ENCODE results near the gene RFX1.
A peak's percentile ranks its signal among the peaks of the same experiment; 100 is the strongest.

The RFX1 gene

DNA sequence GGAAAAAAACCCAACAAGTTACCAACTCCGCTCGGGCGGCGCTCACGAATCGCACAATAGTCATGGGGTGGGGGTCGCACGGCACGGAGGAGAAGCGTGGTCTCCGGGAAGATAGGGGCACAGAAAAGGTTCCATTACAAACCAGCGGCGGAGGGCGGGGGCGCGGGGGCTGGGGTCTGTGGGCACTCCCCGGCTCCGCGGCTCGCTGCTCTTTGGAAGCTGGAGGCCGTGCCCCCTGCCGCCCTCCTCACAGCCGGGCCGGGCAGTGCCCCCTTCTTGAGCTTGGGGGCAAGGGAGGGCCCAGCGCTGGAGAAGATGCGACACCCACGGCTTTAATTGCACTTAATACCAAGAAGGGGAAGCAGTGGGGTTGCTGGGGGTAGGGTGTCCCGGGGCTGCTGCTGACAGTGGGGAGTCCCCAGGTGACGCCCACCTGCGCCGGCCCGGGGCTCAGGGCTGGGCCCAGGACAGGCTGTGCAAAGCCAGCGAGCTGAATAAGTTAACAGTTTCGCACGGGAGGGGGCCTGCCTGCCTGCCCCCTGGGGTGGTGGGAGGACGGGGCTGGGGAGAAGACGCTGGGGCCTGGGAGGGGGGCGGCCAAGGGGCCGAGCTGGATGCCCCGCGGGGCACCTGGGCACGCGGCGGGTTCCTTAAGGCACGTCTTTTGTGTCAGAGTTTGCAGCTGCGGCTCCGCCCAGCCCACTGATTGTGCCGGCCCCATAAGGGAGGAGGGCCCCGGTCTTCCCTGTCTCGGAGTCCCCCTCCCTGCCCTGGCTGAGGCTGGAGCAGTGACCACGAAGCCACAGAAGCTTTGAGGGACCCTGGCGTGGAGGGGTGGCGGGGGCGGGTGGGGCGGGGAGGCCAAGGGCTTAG is 44.1 kb downstream of the RFX1 start:
- Mint-ChIP-seq H3K9me3 (no peaks in the 10 kb centered on the region), H3K27me3 (no peaks in the 10 kb centered on the region), H3K4me1 (ENCODE audit: low read depth) (peaks cover 2% of the 10 kb centered on the region), H3K4me3 (no peak overlapping the region), H3K27ac (no peak overlapping the region), H3K36me3 (ENCODE audit: low read depth) (peaks cover 100% of the 10 kb centered on the region)
- intact Hi-C loops (cut with micrococcal nuclease): no loop called here

DNA sequence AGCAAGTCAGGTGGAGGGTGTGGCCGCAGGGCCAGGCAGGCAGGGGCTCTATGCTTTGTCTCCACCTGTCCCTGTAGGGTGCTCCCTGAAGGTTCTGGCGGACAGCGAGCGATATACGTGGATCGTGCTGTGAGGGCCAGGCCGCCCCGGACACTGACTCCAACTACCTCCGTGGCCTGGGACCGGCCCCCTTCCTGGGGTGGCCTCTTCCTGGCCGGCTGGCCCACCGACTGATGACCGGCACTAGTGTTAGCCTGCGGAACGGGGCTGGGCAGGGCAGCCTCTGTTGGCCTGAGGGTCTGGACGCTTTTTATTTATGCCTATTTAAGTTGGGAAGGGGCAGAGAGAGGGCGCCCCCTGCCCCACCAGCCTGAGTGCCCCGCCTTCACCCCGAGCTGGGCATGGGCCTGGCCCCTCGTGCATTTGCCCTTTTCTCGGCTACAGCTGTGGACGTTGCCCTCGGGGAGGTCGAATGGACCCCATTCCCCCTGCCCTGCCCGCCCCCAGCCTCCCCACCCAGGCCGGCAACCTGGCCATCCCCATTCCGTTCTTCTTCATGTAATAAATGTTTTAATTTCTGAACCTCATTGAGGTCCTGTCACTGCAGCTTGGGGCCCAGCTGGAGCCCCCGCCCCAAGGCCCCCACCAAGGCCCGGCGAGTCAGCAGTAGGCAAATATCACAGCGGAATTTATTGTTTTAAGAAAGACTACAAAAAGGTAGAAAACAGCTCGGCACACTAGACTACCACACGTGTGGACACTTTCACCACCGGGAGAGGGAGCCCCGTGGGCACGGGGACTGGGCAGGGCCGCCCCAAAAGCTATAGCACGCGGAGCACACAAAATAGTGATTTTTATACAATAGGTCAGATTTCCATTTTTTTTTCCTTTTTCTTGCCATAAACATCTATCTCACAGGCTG is 45.0 kb downstream of the RFX1 start:
- no peak overlapping the region for H3K4me3 Mint-ChIP-seq
- peak overlapping the region; percentile 20 for H3K27ac Mint-ChIP-seq

DNA sequence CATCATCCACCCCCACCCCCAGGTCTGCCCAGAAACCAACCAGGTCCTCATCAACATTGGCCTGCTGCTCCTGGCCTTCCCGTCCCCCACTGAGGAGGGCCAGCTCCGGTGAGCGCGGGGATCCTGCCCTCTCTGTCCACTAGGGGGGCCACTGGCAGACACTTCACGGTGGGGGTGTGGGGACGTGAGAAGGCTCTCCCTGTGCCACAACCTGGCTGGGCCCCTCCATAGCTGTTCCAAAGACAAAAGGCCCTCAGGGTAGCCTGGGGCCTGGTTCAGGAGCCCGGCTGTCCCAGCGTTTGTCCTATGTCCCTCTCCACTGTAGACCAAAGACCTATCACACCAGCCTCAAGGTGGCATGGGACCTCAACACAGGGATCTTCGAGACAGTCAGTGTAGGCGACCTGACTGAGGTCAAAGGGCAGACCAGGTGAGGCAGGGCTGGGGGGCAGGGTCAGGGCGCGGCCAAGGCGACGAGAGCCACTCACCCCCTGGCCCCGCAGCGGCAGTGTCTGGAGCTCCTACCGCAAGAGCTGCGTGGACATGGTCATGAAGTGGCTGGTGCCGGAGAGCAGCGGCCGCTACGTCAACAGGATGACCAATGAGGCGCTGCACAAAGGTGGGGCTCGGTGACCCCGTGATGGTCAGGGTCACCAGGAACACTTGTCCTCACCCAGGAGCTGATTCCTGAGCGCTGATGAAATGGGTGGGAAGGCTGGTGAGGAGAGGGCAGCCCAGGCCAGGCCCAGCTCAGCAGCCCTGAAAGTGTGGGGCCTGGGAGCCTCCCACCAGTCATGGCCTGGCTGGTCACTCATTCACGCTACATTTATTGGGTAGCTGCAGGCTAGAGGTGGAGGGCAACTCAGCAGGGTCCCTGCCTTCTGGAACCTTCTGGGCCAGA is 45.9 kb downstream of the RFX1 start:
- Mint-ChIP-seq H3K36me3 (ENCODE audit: low read depth) (peaks cover 100% of the 10 kb centered on the region), H3K9me3 (no peaks in the 10 kb centered on the region), H3K4me1 (ENCODE audit: low read depth) (peaks cover 5% of the 10 kb centered on the region), H3K27ac (peak overlapping the region; percentile 20), H3K4me3 (no peak overlapping the region), H3K27me3 (no peaks in the 10 kb centered on the region)
- intact Hi-C loops (cut with micrococcal nuclease): no loop called here

More for the DNA sequence above, 45.0 kb downstream of the RFX1 start:
- Mint-ChIP-seq H3K36me3 (ENCODE audit: low read depth) (peaks cover 100% of the 10 kb centered on the region), H3K4me1 (ENCODE audit: low read depth) (peaks cover 5% of the 10 kb centered on the region), H3K9me3 (no peaks in the 10 kb centered on the region), H3K27me3 (no peaks in the 10 kb centered on the region)
- intact Hi-C loops (cut with micrococcal nuclease): no loop called here

DNA sequence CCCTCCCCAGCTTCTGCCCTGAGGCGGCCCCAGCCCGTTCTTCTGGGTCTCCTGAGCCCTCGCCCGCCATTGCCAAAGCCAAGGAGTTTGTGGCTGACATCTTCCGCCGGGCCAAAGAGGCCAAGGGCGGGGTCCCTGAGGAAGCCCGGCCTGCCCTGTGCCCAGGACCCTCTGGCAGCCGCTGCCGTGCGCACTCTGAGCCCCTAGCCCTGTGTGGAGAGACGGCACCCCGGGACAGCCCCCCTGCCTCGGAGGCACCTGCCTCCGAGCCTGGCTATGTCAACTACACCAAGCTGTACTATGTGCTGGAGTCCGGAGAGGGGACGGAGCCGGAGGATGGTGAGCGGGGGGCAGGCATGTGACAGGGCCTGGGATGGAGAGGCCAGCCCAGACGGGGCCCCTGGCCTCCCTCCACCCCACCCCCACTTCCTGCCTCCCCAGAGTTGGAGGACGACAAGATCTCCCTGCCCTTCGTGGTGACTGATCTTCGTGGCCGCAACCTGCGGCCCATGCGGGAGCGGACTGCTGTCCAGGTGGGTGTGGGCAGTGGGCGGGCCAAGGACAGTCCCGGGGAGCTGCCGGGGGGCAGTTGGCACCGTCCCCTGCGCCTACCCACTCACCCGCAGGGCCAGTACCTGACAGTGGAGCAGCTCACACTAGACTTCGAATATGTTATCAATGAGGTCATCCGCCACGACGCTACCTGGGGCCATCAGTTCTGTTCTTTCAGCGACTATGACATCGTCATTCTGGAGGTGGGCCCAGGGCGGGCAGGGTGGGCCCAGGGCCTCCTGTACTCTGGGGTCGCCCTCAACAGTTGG is 46.8 kb downstream of the RFX1 start:
- Mint-ChIP-seq H3K4me3 (no peak overlapping the region), H3K27me3 (no peaks in the 10 kb centered on the region), H3K9me3 (no peaks in the 10 kb centered on the region), H3K4me1 (ENCODE audit: low read depth) (peaks cover 7% of the 10 kb centered on the region), H3K36me3 (ENCODE audit: low read depth) (peaks cover 100% of the 10 kb centered on the region), H3K27ac (no peak overlapping the region)
- intact Hi-C loops (cut with micrococcal nuclease): no loop called here

DNA sequence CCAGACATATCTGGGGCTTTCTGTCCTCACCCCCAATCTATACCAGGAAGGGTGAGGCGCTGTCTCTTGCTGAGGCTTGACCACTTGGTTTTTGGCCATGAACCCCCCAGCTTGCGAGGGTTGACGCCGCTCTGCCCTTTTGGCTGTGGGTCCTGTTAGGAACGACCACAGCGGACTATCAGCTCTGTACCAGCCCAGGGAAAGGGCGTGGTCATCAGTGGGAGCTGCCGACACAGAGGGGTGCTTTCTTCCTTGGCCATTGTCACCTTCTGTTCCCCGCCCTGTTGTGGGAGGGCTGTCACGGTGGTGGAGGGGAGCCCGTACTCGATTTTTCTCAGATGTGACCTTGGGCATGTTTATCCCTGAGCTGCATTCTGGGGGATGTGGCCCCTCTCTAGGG is 48.1 kb downstream of the RFX1 start:
- intact Hi-C loops (cut with micrococcal nuclease): no loop called here
- Mint-ChIP-seq H3K9me3 (no peaks in the 10 kb centered on the region), H3K36me3 (ENCODE audit: low read depth) (peaks cover 100% of the 10 kb centered on the region), H3K4me1 (ENCODE audit: low read depth) (peaks cover 20% of the 10 kb centered on the region), H3K4me3 (no peak overlapping the region), H3K27ac (no peak overlapping the region), H3K27me3 (no peaks in the 10 kb centered on the region)

DNA sequence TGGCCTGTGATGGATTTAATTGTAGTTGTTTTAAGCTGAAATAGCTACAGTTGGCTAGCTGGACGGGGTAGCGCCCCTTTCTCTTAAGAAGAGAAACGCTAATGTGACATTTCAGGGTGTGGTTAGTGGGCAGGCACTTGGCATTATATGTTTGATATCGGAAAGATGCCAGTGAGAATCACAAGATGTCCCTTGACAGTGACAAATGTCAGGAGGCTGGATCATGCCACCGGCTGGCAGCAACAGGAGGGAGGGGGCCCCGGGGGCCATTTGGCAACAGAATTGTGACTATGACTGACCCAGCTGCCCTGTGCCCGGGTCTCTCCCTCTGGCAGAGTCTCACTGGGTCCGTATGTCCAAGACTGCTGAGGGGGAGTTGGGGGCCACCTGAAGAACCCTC is 49.1 kb downstream of the RFX1 start:
- Mint-ChIP-seq H3K36me3 (ENCODE audit: low read depth) (peaks cover 94% of the 10 kb centered on the region), H3K4me1 (ENCODE audit: low read depth) (peaks cover 23% of the 10 kb centered on the region), H3K4me3 (no peak overlapping the region), H3K9me3 (no peaks in the 10 kb centered on the region), H3K27me3 (no peaks in the 10 kb centered on the region), H3K27ac (no peak overlapping the region)
- intact Hi-C loops (cut with micrococcal nuclease): no loop called here

DNA sequence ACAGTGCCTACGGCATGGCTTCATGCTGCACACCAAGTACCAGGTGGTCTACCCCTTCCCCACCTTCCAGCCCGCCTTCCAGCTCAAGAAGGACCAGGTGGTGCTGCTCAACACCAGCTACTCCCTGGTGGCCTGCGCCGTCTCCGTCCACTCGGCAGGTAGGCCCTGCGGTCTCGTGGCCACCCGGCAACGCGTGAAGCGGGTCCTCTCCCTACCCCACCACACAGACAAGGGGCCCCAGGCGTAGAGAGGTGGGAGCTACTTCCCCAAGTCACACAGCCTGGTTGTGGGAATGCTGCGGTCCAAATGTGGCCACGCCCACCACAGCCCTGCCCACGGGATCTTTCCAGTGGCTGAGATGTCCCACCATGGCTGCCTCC is 49.8 kb downstream of the RFX1 start:
- H3K36me3 Mint-ChIP-seq (ENCODE audit: low read depth): peaks cover 87% of the 10 kb centered on the region
- no peak overlapping the region for H3K4me3 Mint-ChIP-seq
- no peak overlapping the region for H3K27ac Mint-ChIP-seq
- intact Hi-C loops (cut with micrococcal nuclease): no loop called here
- no peaks in the 10 kb centered on the region for H3K27me3 Mint-ChIP-seq
- H3K9me3 Mint-ChIP-seq: no peaks in the 10 kb centered on the region
- peaks cover 27% of the 10 kb centered on the region for H3K4me1 Mint-ChIP-seq (ENCODE audit: low read depth)

DNA sequence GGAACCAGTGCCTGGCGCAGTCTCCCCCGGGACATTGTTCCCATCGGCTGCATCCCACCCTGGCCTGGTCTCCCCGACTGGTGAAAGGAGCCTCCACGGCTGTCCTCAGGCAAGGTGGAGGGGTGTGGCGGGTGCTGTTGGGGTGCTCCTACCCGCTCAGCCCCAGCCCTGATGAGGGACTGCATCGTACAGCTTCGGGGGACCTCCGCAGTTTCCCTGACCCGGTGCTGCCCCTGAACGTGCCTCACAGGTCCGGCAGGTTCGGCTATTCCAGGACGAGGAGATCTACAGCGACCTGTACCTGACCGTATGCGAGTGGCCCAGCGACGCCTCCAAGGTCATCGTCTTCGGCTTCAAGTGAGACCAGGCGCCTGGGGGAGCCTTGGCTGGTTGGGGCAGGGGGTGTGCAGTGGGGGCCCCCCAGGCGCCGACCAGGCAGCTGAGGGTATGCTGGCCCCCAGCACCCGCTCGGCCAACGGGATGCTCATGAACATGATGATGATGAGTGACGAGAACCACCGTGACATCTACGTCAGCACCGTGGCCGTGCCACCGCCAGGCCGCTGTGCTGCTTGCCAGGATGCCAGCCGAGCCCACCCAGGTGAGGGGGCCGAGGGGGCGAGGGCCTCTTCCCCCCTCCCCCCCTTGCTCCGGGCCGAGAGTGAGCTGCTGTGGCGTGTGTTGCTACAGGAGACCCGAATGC is 50.3 kb downstream of the RFX1 start:
- H3K36me3 Mint-ChIP-seq (ENCODE audit: low read depth): peaks cover 82% of the 10 kb centered on the region
- H3K27me3 Mint-ChIP-seq: no peaks in the 10 kb centered on the region
- intact Hi-C loops (cut with micrococcal nuclease): no loop called here
- no peaks in the 10 kb centered on the region for H3K9me3 Mint-ChIP-seq
- H3K27ac Mint-ChIP-seq: no peak overlapping the region
- no peak overlapping the region for H3K4me3 Mint-ChIP-seq
- peaks cover 27% of the 10 kb centered on the region for H3K4me1 Mint-ChIP-seq (ENCODE audit: low read depth)

DNA sequence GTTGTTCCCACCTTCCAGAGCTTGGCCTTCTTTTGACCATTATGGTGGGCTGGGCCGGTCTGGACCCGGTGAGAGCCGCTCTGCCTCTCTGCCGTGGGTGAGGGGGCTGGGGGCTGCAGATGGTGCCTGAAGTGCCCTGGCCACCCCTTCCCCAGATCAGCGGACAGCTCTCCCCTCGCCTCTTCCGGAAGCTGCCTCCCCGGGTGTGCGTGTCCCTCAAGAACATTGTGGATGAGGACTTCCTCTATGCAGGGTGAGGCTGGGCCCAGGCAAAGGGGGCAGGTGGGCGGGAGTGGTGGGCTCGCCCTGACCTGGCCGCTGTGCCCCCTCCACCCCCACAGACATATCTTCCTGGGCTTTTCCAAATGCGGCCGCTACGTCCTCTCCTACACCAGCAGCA is 51.9 kb downstream of the RFX1 start:
- Mint-ChIP-seq H3K27me3 (no peaks in the 10 kb centered on the region), H3K4me3 (no peak overlapping the region)
- intact Hi-C loops (cut with micrococcal nuclease): loop anchor here (5.0 kb wide), 1 partner anchor 78 kb away; the partner anchor contains the start of gene IL27RA

DNA sequence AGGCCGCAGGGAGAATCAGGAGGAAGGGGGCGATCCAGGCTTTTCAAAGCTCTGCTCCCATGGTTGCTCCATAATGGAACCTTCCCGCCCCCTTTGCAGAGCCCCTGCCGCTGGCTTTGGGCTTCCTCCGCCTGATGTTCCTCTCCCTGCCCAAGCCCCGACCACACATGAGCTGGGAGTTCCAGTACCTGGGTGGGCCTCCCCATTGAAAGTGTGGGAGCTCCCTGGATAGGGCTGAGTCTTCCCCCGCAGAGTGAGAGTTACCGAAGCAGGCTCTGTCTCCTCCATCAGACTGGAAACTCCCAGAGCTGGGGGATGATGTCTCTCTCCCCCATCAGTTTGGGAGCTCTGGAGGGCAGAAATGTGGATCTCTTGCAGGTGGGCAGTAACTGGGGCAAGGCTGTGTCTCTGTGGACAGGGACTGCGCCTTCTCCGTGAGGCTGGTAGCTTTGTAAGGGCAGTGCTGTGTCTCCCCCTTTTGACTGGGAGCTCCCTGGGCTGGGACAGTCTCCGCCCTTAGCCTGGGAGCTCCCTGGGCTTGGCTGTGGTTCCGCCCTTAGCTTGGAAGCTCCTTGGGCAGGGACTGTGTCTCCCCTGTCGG is 53.1 kb downstream of the RFX1 start:
- Mint-ChIP-seq H3K9me3 (no peaks in the 10 kb centered on the region), H3K27ac (peak overlapping the region; percentile 90), H3K36me3 (ENCODE audit: low read depth) (peaks cover 54% of the 10 kb centered on the region), H3K4me1 (ENCODE audit: low read depth) (peaks cover 27% of the 10 kb centered on the region), H3K4me3 (peak overlapping the region; percentile 94), H3K27me3 (peaks cover 2% of the 10 kb centered on the region)
- intact Hi-C loops (cut with micrococcal nuclease): loop anchor here (1.0 to 5.0 kb wide), 3 partner anchors 52 to 79 kb away; partner anchors contain the start of gene IL27RA

More for the DNA sequence above, 51.9 kb downstream of the RFX1 start:
- Mint-ChIP-seq H3K27ac (peak overlapping the region; percentile 90), H3K4me1 (ENCODE audit: low read depth) (peaks cover 27% of the 10 kb centered on the region), H3K9me3 (no peaks in the 10 kb centered on the region), H3K36me3 (ENCODE audit: low read depth) (peaks cover 66% of the 10 kb centered on the region)

DNA sequence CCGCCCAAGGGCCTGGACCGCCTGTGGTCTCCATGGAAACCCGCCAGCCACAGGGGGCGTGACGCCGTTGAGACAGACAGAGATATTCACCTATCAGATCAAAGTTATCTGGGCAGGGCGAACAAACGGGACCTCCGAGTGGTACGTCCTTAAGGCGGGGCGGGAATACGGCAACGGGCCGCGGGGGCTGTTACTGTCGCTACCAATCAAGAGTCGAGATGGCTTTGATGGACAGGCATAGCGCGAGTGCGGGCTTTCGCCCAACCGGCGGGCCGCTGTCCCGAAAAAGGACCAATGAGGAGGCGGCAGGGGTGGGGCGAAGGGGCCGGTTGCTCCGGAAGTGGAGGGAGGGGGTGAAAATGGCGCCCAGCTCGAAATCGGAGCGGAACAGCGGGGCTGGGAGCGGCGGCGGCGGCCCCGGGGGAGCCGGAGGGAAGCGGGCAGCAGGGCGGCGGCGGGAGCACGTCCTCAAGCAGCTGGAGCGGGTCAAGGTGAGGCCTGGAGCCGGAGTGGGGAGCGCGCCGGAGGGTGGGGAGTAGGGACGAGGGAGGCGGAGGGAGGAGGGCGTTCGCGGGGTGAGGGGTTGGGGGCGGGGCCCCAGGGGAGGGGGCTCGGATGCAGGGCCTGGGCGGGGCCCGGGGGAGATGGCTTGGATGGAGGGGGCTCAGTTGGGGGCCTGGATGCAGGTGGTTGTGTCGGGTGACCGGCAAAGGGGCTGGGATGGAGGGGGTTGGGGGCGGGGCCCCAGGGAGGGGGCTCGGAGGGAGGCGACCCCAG is 53.8 kb downstream of the RFX1 start, which contains the start of gene DCAF15:
DCAF15 (plus strand) TSS at position 356 of the 777 bp plus-strand sequence; CDS start at position 360, 4 bp downstream.
- Mint-ChIP-seq H3K36me3 (ENCODE audit: low read depth) (peaks cover 47% of the 10 kb centered on the region), H3K9me3 (no peaks in the 10 kb centered on the region), H3K27ac (peak within 1 kb of the TSS; percentile 90), H3K27me3 (peaks cover 2% of the 10 kb centered on the region), H3K4me3 (peak within 1 kb of the TSS; percentile 94), H3K4me1 (ENCODE audit: low read depth) (peaks cover 27% of the 10 kb centered on the region)
- intact Hi-C loops (cut with micrococcal nuclease): loop anchor here (1.0 to 5.0 kb wide), 3 partner anchors 53 to 80 kb away; partner anchors contain the start of gene IL27RA

Measured in dendritic cell treated with granulocyte-macrophage colony-stimulating factor and Interleukin-4, amounts not matched to agents 40 ng/mL and 50 ng/mL, for 4 days (primary cell).